Nucleus accumbens (tissue), 56 donors: ENCODE data around the gene ADAMTS20.
A peak's percentile ranks its signal among the peaks of the same experiment; 100 is the strongest.

Source experiments
- DNase-seq, 56 donors: peaks; one replicate each; lab custom pipeline; 2025; lab: John Stamatoyannopoulos, UW

The ADAMTS20 gene

DNA sequence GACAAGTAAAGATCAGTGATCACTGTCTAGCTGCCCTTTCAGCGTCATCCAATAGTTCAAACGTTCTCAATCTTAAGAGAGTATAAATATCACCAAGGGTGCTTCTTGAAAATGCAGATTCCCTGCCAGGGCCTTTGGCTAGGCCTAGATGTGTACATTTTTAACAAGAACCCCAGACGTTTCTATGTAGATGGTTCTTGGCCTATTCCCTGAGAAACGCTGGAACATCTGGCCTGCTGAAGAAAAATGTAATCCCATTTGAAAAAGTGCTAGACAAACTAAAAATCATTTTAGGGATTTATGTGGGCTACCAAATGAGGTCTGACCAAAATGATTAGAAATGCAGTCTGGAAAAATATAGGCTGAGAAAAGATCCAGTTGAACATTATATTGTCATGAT is 231.7 kb downstream of the ADAMTS20 start:
- DNase-seq = no peak

- DNase-seq = peak in 1 of 56 donors; percentile 9
Measured at GRCh38 chr12:43318021-43318420, 234.0 kb downstream of the ADAMTS20 start.

GRCh38 chr12:43317156-43317555 is 234.8 kb downstream of the ADAMTS20 start:
- no peak for DNase-seq

DNA sequence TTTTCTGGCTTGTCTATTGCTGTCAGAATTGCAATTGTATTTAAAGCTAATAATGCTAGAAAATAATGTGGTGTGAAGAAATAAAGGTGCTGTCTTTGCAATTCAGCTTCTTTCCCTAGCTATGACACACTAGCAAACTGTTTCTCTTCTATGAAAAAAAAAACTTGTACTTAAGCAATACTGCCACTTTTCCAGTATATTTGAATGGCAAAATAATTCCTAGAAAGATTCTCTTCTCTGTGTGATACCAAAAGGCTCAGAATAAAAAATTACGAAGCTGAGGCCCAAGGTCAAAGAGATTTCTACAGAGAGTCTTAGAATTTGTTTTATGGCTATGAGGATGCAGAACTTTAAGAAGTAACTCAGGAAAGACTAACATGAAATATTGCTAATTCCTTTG is 235.5 kb downstream of the ADAMTS20 start:
- no peak for DNase-seq

DNA sequence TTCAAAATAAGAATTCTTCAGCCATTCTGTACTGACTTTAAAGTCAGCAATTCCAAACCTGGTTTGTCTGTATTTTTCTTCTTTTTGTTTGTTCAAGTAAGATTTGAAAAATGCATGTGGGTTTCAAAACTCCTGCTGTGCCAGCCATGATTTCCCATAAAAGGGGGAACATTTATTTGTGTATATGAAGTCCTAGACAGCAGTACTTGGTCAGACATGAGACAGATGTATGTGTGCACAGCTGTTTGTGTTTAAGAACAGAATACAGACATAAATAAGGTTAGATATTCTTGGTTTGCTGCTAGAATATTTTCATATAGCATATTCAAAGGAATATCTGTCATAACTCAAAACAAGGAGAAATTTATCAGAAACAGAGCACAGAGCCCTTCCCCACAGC is 236.0 kb downstream of the ADAMTS20 start:
- no peak for DNase-seq

DNA sequence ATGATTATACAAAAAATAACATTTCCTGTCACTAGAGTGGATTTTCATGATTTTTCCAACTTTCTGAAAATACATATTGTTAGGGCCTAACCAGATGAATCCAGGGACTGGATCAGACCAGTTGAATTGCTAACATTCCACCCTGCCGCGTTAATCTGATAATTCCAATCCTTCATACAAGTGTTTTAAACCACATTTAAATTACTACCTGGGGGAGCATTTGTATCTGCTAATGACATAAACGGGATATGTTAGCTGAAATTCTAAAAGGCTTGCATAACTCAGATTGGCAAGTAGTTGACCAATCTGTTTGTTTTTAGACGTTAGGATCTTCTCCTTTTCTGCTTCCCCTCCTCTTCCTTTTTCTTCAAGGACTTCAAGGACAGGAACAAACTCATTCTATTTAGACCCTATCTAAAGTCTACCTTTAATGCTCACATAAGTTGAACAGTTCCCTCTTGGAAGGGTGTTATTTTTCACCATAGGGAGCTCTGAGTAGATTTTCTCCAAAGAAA is 239.0 kb downstream of the ADAMTS20 start:
- no peak for DNase-seq

DNA sequence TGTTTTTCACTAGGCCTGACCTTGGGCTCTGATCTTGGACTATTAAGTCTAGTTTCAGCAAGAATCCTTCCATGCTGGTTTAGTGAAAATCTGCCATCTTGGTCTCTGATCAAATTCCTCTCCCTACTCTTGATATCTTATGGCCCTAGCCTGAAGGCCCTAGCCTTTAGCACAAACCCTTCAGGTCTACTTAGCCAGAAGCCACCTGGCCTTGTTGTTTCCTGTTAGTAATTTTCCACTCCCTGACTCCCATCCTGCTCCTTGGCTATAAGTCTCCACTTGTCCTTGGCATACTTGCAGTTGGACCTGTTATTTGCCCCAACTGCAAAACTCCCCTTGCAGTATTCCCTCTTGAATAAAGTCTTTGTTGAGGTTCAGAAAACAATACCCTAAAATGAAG is 241.4 kb downstream of the ADAMTS20 start:
- DNase-seq = no peak

GRCh38 chr12:43309959-43310358 is 242.0 kb downstream of the ADAMTS20 start:
- DNase-seq = no peak

GRCh38 chr12:43308776-43309175 is 243.2 kb downstream of the ADAMTS20 start:
- DNase-seq = no peak

- no peak for DNase-seq
Measured at GRCh38 chr12:43307126-43307525, 244.9 kb downstream of the ADAMTS20 start.

GRCh38 chr12:43306066-43306465 is 245.9 kb downstream of the ADAMTS20 start:
- no peak for DNase-seq

DNA sequence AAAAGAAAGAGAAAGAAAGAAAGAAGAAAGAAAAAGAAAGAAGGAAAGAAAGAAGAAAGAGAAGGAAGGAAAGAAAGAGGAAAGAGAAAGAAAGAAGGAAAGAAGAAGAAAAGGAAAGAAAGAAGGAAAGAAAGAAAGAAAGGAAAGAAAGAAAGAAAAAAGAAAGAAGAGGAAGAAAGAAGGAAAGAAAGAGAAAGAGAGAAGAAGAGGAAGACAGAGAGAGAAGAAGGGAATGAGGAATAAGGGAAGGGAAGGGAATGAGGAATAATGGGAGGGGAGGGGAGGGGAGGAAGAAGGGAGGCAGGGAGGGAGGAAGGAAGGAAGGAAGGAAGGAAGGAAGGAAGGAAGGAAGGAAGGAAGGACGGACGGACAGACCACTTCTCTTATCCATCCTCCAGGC is 246.9 kb downstream of the ADAMTS20 start:
- DNase-seq = no peak
